Body of pancreas (tissue), 4 donors: ENCODE results near the gene HMCN1.

Experiments used
- CTCF ChIP-seq, 7 experiments: fragments of 450-650 bp in 4 of 7; fragments of 200-600 bp in 3 of 7; sonication (generic) in 3 of 7; IDR thresholded peaks; one replicate each; pipeline ENCODE4 v1.5.1; 2016 to 2019; ENCODE audit warnings: antibody characterized with exemption in 7 of 7
- POLR2A ChIP-seq, 3 donors: fragments of 450-650 bp; IDR thresholded peaks; one replicate each; pipeline ENCODE4 v1.6.1; 2016; ENCODE audit warnings: antibody characterized with exemption in 3 of 3, mild to moderate bottlenecking in 2 of 3

DNA sequence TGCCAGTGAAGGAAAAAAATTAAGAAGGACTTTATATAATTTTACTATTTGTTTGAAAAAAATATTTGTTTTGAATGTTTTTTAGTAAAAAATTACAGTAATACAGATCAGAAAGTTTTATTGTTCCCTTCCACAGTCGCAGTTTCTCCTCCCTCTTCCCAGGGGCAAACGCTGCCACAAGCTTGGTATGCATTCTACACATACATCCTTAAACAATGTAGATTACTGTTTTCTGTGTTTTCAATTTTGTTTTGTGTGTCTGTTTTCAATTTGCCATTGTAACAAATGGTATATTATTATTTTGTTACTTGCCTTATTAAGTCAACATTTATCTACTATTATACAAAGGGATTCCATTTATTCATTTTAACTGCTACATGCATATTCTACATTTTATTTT lies 257.1 kb downstream of the HMCN1 start:
- no peak for TF ChIP-seq CTCF (IDR thresholded peaks at IDR 0.05)
- no peak for TF ChIP-seq POLR2A (IDR thresholded peaks at IDR 0.05)
